Left lung (tissue), 14 donors: ENCODE data around the gene HTR4. TPM values are rescaled to one million over a fixed set of nuclear protein-coding genes. Genes with fewer than 3 reads are reported as not detected.

ENCODE experiments used
- ATAC-seq: fragments of 200-7000 bp; cut with Tn5 transposase; one replicate; pipeline ENCODE4 v1.9.1; 2020; ENCODE audit warnings: moderate library complexity
- DNase-seq, 4 donors: peaks; one replicate each; pipeline ENCODE4 v3.0.0-alpha.2; 2013 to 2020
- H3K27ac ChIP-seq, 2 donors: fragments of 200-600 bp; sonication (generic) in 1 of 2; one replicate each; pipeline versions ENCODE4 v1.5.0 to v1.8.0; 2020 to 2021
- H3K27me3 ChIP-seq, 2 donors: fragments of 200-600 bp; sonication (generic) in 1 of 2; one replicate each; pipeline versions ENCODE4 v1.5.0 to v1.8.0; 2020 to 2021
- H3K36me3 ChIP-seq, 2 donors: fragments of 200-600 bp; sonication (generic) in 1 of 2; one replicate each; pipeline versions ENCODE4 v1.5.0 to v1.8.0; 2020 to 2021
- H3K4me1 ChIP-seq, 2 donors: fragments of 200-600 bp; one replicate each; pipeline ENCODE4 v1.8.0; 2021
- H3K4me3 ChIP-seq, 2 donors: fragments of 200-600 bp; sonication (generic) in 1 of 2; one replicate each; pipeline versions ENCODE4 v1.5.0 to v1.8.0; 2020 to 2021; ENCODE audit warnings: mild to moderate bottlenecking in 1 of 2
- H3K9me3 ChIP-seq, 2 donors: fragments of 200-600 bp; sonication (generic) in 1 of 2; one replicate each; pipeline versions ENCODE4 v1.5.0 to v1.8.0; 2020 to 2021
- intact Hi-C, 2 donors: fragments of 100-400 bp; cut with DNase I; formaldehyde crosslinking; loops; one replicate each; pipeline versions ENCODE4 v1.11.2 to v1.14.2; 2022
- long read RNA-seq, 12 donors: library from polyadenylated mRNA in 2 of 12; unstranded in 2 of 12; transcript quantifications; one replicate each; pipeline ENCODE4 v2.0.0 and lab custom pipeline, GENCODE V29; 2019 to 2026
- polyA plus RNA-seq, 6 donors: library from polyadenylated mRNA; unstranded; fragments of 120-200 nt; gene quantifications; one replicate each; pipeline ENCODE4 v1.2.1, GENCODE V29; 2013; ENCODE audit not compliant: insufficient read length in 6 of 6
- total RNA-seq, 2 donors: library from RNA; stranded (reverse); fragmentation: NEBNext Ultra II Directional; extraction: Animal tissue kit (Norgen Biotek cat#: 25700); gene quantifications; one replicate each; pipeline ENCODE4 v1.2.1, GENCODE V29; 2021
- TF ChIP-seq, protein P1 (sequence below), 2 donors: fragments of 200-600 bp; sonication (generic) in 1 of 2; IDR thresholded peaks; one replicate each; pipeline versions ENCODE4 v1.5.0 to v1.8.0; 2021; ENCODE audit warnings: antibody characterized with exemption in 2 of 2
- donor health status: DM: no; HTN: yes; CAD: no.
- donor health status: DM: no; HTN: no; CAD: no.

The HTR4 gene, protein sequence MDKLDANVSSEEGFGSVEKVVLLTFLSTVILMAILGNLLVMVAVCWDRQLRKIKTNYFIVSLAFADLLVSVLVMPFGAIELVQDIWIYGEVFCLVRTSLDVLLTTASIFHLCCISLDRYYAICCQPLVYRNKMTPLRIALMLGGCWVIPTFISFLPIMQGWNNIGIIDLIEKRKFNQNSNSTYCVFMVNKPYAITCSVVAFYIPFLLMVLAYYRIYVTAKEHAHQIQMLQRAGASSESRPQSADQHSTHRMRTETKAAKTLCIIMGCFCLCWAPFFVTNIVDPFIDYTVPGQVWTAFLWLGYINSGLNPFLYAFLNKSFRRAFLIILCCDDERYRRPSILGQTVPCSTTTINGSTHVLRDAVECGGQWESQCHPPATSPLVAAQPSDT
- total RNA-seq (not detected), polyA plus RNA-seq (1 to 10 TPM in 1 of 6 donors, under 1 TPM in 5; 0.38 to 1.5 (median 0.76) TPM)
- long read RNA-seq, donor 1, result 0 reads
- long read RNA-seq, donor 2, result 0 reads
- long read RNA-seq, donor 3, result 0 reads
- long read RNA-seq, donor 4, result 0 reads
- long read RNA-seq, donor 5, result 0 reads
- long read RNA-seq, donor 6, result 0 reads
- long read RNA-seq, donor 7, result 0 reads
- long read RNA-seq, donor 8, result 0 reads
- long read RNA-seq, donor 9, result 0 reads
- long read RNA-seq, donor 10, partial matches to known transcripts, result 0 of 1 reads
- long read RNA-seq, donor 10, other reads (novel, unspliced or antisense), result 1 of 1 reads
- long read RNA-seq, donor 11, result 0 reads
- long read RNA-seq, donor 12, result 0 reads

DNA sequence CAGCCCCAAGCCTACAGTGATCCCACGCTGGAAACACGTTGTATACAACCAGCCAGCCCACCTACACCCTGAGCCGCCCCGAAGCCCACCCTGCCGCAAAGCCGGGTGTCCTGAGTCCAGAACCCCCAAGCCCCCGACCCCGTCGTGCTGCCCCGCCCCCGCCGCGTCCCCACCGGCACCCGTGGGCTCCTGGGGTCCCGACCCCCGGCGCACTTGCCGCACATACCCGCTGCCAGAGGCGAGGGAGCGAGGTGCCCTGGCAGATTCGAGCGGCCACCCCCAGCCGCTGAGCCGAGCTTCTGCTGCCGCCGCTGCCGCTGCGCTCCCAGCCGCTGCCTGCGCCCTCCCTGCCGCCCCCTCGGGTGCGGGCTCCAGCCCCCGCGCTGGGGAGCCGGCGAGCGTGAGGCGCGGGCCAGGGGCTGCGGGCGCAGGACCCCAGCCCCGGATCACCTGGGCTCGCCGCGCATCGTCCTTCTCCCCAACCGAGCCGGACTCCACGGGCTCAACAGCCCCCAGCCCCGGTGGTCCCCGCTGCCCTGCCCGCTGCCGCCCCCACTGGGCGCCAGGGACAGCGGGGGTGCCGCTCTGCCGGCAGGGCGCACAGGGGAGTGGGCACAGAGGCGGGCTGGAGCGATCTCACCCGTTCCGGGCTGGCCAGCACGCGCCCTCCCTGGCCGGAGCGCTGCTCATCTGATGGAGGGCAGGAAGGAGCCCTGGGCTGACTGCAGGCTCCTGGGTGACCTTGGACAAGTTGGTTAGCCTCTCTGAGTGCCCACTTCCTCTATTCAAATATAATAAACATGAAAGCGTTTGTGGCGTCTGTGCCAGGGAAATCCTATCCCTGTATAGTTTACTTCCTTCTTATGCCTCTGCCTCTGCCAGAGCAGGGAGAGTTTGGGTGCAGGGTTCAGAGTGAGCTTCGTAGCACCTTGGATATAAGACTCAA lies at the start of gene HTR4:
Gene HTR4, minus strand, starts transcription at position 692 of the 946 bp plus-strand sequence. CDS start 17,513 bp downstream, outside the sequence.
- peak in 1 of 4 donors; percentile 68 for DNase-seq
- intact Hi-C loops, result no loop called here
- H3K9me3 ChIP-seq, result no peaks in the 10 kb centered on the region
- ATAC-seq, result peak; percentile 38
- peaks cover 47 to 69% of the 10 kb centered on the region in 2 donors for H3K27me3 ChIP-seq
- H3K4me1 ChIP-seq, result no peaks in the 10 kb centered on the region
- H3K36me3 ChIP-seq, result no peaks in the 10 kb centered on the region
- TF ChIP-seq, protein P1, sequence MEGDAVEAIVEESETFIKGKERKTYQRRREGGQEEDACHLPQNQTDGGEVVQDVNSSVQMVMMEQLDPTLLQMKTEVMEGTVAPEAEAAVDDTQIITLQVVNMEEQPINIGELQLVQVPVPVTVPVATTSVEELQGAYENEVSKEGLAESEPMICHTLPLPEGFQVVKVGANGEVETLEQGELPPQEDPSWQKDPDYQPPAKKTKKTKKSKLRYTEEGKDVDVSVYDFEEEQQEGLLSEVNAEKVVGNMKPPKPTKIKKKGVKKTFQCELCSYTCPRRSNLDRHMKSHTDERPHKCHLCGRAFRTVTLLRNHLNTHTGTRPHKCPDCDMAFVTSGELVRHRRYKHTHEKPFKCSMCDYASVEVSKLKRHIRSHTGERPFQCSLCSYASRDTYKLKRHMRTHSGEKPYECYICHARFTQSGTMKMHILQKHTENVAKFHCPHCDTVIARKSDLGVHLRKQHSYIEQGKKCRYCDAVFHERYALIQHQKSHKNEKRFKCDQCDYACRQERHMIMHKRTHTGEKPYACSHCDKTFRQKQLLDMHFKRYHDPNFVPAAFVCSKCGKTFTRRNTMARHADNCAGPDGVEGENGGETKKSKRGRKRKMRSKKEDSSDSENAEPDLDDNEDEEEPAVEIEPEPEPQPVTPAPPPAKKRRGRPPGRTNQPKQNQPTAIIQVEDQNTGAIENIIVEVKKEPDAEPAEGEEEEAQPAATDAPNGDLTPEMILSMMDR (IDR thresholded peaks at IDR 0.05), result no peak
- H3K27ac ChIP-seq, result no peak within 1 kb of the TSS
- H3K4me3 ChIP-seq, result no peak within 1 kb of the TSS

DNA sequence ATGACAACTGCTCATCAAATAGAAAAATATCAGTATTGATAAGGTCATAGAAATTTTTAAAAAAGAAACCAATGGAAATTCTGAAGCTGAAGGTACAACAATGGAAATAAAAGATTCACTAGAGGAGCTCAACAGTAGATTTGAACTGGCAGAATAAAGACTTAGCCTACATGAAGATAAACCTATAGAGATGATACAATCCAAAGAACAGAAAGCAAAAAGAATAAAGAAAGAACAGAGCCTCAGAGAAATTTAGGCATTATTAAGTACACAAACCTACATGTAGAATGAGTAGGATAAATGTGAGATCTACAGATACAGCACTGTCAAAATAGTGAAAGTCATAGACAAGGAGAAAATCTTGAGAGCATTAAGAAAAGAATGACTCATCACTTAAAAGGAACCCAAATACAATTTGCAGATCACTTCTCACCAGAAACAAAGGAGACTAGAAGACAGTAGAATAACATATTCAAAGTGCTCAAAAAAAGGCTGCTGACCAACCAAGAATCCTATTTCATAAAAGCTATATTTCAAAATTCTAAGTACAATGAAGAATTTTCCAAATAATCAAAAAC lies 47.8 kb upstream of the HTR4 start:
- no peaks in the 10 kb centered on the region for H3K36me3 ChIP-seq
- H3K27me3 ChIP-seq, result no peaks in the 10 kb centered on the region
- no peak overlapping the region for H3K27ac ChIP-seq
- TF ChIP-seq, protein P1 (IDR thresholded peaks at IDR 0.05), result no peak
- no peak overlapping the region for H3K4me3 ChIP-seq
- DNase-seq (no peak), ATAC-seq (no peak)
- peaks cover 0 to 10% of the 10 kb centered on the region in 2 donors for H3K9me3 ChIP-seq
- intact Hi-C loops, result no loop called here
- H3K4me1 ChIP-seq, result no peaks in the 10 kb centered on the region

DNA sequence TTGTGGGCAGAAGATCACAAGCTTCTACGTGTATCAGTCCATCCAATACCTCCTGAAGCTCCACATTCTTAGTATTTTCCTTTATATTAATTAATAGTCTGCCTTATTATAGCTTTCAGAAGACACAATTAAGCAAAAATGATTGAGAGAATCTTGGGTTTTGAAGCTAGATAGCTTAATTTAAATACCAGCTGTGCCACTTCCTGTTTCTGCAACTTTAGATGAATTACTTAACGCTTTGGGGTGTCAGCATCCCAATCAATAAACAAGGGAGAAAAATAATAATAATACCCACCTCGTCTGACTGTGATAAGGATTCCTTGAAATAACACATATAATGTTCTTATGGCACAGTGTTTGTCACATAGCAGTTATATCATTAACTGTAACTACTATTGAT lies 44.7 kb upstream of the HTR4 start:
- no peak for ATAC-seq

DNA sequence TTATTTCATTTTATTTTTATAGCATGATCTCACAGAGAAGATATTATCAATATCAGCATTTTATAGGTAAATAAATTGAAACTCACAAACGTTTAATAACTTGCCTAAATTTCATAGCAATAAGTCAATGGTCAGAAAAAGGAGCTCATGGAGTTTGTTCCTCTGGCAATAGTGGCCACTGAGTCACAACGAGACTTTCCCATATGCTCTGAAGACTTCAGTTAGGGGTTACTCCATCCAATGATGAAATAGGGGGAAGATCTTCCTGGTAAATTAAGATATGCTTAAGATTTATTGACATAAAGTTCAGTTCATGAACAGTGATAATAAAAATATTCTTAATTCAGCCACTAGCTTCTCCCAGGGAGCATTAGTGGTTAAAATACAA lies 43.5 kb upstream of the HTR4 start:
- DNase-seq (no peak), ATAC-seq (no peak)
- no peak overlapping the region for H3K4me3 ChIP-seq
- peaks cover 0 to 10% of the 10 kb centered on the region in 2 donors for H3K9me3 ChIP-seq
- intact Hi-C loops, result no loop called here
- no peak overlapping the region for H3K27ac ChIP-seq
- TF ChIP-seq, protein P1 (IDR thresholded peaks at IDR 0.05), result no peak
- H3K27me3 ChIP-seq, result no peaks in the 10 kb centered on the region
- H3K36me3 ChIP-seq, result no peaks in the 10 kb centered on the region
- no peaks in the 10 kb centered on the region for H3K4me1 ChIP-seq

More for the DNA sequence above, 44.7 kb upstream of the HTR4 start:
- no peak for DNase-seq
- no peak overlapping the region for H3K27ac ChIP-seq
- no peak overlapping the region for H3K4me3 ChIP-seq
- intact Hi-C loops, result no loop called here
- no peaks in the 10 kb centered on the region for H3K4me1 ChIP-seq
- peaks cover 0 to 10% of the 10 kb centered on the region in 2 donors for H3K9me3 ChIP-seq
- H3K27me3 ChIP-seq, result no peaks in the 10 kb centered on the region
- H3K36me3 ChIP-seq, result no peaks in the 10 kb centered on the region
- TF ChIP-seq, protein P1 (IDR thresholded peaks at IDR 0.05), result no peak
